CD1c-positive myeloid dendritic cell (primary cell): ENCODE data around the gene TMEM119.

ENCODE experiments used
- DNase-seq: peaks from one replicate; pipeline ENCODE4 v3.0.0-alpha.2; 2016; ENCODE audit errors: extremely low spot score

TMEM119 gene, protein sequence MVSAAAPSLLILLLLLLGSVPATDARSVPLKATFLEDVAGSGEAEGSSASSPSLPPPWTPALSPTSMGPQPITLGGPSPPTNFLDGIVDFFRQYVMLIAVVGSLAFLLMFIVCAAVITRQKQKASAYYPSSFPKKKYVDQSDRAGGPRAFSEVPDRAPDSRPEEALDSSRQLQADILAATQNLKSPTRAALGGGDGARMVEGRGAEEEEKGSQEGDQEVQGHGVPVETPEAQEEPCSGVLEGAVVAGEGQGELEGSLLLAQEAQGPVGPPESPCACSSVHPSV

DNA sequence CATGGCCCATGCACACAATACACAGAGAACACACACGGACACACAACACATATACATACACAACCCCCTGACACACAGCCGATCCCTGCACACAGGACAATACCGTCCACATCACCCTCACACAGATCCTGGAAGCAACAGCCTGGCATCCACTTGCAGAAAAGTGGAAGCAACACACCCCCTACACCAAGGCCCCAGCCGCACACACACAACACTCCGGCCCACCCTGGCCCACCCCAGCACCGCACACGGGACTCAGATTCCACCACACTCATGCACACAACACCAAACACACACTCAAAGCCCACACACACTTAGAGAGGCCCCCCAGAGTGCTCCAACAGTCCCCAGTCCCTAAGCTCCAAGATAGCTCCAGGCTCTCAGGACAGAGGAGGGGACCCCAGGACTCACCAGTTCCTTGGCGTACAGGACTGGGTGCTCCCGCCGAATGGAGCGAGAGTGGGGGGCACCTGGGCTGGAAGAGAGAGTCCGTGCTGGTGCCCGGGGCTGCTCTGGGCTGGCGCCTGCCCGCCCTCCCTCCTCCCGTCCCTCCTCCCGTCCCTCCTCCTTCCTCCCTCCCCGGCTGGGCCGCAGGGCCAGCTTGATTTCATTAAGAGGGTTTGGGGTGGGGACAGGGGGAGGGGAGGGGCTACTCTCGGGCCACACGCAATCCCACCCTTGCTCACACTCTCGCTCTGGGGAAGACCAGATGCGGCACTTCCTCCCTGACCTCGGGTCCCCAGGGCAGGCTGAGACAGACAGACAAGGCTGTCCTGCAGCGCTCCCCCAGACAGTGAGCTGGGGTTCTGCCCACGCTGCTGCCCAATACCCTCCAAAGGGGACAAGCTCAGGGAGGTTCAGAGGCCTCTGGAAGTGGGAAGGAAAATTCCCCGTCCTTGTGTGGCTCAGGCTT, at the start of gene TMEM119:
TSS of gene TMEM119 (minus strand) at position 526 of the 913 bp plus-strand sequence. CDS start 5,701 bp downstream, outside the sequence.
- no peak for DNase-seq

DNA sequence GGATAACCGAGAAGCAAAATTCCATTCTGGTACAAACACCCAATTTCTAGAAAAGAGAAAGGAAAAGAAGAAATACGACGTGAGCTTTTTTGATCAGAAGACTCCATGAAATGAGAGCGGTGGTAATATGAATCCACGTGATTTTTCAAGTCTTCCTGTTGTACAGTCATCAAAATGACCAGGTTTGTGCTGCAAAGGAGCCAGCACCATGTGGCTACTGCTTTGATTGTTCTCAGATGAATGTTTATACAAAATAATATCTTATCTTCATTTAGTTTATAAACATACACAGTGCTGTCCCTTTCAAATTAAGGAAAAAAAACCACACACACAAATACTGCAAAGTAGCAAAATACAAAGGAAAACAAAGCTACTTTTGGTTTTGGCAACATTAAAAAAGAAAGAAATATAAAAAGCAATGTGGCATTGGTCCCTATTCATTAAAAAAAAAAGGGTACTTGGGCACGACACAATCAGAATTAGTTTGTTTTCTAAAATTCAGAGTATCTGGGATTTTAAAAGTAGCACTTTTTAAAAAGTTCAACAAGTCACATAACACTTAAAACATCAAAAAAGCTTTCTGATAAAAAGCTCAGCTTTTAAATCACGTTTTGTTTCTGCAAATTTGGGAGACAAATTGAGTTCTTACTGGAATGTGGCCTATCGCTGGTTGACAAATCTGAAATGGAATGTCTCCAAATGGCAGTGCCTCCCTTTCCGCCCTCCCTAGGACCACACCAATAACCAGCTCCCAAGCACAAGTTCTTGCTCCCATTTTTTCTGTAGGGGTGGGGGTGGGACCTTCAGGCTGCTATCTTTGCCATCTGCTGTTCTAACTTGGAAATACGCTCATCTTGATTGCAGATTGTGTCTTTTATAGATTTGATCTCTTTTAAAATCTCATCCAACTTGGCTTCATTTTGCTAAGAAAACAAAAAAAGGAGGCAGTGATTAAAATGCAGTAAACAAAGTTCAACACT, 49.0 kb upstream of the TMEM119 start:
- no peak for DNase-seq

DNA sequence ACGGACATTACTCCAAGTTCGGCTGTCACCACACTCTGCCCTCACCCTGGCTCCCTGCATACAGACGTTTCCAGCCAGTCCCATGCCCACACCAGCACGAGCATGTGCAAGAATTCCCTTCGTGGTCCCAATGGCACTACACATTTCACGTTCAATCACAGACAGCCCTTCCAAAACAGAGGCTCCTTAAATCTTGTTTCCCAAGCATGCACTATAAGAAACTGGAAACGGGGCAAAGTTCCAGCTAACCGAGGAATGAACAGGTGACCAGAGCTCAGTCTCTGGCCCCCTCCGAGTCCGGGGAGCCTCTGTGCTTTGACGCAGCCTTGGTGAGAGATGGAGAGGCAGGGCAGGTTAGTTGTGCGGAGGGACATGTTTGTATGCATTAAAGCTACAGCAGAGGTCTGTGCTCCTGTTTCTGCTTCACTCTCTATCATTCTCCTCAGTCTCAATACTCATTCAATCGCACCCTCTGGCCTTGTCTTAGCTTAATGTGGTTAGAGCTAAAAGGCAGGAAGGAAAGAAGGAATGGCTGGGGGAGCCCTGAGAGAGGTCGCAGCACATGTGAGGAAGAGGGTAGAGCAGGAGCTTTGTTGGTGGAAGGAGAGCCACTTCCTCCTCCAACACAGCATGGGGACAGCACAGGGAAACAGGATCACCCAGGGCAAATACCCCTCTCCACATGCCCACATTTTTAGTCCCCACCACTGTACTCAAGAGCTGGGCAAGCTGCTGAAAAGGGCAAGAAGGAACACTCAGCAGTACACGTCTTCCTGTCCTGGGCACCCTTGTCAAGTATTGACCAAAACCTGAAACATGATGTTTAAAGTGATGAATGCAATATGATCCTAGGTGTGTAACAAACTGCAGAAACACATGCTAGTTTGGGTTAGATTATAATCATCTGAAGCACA, 48.1 kb upstream of the TMEM119 start:
- DNase-seq = no peak

DNA sequence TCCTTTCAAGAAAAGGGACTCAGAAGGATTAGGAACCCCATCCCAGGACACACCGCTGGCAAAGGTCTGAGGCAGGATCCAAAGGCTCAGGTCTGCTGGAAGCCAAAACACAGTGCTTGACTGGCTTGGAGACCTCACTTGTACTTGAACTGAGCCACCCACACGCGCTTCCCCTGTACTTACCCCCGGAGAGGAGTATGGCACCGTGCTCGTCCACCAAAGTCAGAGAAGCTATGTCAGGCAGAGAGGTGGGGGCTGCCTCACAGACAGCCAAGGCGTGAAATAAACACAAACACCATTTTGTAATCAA, 46.9 kb upstream of the TMEM119 start:
- DNase-seq = no peak

DNA sequence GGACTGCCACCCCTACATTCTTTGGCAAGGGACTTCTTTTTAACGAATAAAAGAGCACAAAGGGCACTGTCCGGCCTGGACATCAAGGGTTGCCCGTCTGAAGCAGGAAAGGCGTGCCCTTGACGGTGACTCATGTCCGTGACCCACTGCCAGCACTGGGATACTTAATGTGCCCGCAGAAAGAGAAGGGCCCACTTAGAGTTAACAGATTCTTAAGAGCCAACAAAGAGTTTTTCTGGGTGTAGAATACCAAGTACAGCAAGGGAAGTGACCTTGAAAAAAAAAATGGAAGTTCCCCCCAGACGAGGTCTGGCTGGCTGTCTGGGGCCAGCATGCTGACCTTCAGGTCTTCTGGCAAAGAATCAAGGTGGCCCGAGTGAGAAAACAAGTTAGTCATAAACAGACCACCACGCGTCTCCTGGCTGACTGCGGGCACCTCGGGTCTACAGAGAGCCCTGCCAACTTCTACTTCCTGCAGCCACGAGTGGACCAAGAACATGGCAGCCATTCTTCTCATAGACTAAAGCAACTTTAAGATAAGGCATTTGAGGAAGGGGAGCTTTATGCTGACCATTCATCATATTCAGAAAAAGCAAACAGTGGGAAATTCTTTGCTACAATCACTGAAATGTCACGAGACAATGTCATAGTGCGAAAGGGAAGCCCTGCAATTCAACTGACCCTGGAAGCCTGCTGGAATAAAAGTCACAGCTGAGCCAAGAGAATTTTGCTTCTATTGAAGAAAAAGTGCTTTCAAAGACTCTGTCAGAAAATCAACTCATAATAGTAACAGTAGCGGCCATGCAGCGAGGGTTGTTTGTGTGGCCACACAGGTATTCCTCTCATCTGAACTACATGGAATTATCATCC, 46.3 kb upstream of the TMEM119 start:
- DNase-seq = peak; percentile 64

DNA sequence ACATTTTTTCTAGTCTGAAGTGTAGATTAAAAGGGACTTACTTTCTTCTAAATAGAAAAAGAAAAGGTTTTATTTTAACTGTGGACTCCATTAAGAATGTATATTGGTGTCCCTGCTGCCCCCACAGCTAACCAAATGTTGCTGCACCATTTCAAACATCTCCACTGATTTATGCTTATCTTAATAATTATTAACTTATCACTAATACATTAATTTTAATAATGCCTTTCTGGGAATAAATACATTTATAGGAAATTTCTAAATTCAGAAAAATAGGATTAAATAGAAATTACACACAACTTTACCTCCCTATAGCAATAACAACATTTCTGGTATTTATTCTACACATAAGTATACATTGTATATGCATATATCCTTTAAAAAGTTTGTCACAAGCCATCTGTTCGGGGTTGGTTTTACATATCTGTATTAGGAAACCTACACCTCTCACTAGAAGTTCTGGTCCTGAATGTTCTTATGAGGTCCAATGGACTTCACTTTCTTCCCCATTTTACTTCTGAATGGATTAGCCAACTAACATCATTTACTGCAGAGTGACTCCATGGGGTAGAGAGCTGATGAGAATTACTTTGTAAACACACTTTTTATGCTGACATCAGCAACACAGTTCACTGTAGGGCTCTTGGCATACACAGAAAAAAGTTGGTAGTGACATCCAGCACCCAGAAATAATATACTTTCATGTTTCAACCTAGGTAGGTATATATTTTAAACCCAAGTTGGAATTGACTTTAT, 45.2 kb upstream of the TMEM119 start:
- DNase-seq = no peak

DNA sequence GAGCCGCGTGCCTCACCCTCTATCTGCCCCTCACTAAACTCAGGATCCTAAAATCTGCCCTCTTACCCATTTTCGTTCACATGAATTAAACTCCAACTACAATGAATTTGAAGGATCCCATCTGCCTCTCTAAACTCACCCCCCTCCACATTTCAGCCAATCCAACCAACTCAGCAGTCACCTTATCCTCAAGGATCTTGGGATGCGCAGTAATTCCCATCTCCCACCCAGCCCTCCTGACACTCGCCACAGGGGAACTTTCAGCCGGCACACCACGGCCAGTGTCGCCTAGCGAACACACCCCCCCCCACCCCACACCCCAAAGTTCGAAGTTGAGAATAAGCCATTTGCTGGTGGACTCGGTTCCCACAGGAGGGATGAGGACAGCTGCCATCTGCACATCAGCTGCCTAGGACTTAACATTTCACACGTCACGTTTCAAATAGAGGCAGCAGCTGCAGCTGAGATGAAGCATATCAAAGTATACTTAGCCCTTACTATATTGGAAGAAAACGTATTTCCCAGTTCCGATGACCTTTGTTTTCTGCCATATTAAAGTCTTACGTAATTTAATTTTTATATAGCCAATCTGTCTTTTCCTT, 44.5 kb upstream of the TMEM119 start:
- DNase-seq = no peak

DNA sequence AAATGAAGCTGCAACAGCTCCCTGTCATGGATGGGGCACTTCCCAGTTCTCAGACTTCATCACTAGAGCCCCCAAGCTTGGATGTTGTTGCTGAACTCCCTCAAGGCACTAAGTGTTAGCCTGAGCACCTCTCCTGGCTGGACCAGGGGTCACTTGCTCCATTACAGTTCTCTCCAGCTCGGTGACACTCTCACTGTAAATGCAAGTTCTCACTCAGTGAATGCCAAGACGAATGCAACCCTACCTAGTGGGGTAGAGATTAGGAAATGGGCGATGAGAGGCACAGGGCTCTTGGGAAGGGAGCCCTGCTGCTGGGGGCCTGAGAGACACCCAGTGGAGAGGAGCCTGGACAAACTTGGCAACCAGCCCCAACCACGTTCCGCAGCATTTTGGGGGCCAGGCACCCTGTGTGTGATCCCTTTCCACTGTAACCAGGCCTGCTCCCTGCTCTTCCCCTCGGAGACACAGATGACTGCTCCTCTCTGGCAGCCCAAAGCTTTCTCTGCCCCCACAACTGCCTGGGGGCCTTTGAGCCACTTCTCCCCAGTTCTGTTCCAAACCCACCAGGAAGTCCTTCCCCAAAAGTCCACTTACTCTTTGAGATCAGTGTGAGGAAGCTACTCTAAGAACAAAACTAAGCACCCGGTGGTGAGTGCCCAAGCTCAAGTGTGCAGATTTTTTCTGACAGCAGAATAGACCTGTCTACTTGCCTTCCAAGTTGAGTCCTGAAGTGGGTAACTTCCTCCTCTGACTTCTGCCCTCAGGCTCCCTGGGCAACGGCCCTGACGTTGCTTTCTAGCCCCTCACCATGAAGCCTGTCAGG, 43.8 kb upstream of the TMEM119 start:
- DNase-seq = peak; percentile 74

DNA sequence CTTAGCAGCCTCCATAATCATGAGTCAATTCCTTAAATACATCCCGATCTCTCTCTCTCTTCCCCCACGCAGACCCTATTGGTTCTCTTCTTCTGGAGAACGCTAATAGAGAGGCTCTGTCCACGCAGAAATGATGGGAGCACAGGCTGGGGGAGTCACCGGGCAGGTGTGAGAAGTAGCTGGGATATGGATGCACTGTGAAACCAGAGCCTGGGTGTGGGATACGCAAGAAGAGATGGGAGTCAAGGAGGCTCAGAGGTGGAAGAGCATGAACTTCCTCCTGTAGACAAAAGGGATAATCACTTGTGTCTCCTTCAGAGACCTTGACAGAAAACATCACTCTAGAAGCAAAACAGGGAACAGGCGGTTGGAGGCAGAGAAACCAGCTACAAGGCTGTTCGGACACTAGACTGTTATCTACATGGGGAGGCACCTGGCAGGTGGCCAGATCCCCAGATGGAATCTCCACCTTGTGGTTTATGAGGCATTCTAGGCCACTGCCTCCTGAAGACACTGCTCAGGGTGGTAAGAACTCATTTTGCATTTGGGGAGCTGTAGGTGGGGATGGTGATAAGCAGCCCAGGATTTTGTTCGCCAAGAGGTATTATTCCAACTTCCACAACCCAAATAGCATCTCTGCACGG, 43.0 kb upstream of the TMEM119 start:
- no peak for DNase-seq

DNA sequence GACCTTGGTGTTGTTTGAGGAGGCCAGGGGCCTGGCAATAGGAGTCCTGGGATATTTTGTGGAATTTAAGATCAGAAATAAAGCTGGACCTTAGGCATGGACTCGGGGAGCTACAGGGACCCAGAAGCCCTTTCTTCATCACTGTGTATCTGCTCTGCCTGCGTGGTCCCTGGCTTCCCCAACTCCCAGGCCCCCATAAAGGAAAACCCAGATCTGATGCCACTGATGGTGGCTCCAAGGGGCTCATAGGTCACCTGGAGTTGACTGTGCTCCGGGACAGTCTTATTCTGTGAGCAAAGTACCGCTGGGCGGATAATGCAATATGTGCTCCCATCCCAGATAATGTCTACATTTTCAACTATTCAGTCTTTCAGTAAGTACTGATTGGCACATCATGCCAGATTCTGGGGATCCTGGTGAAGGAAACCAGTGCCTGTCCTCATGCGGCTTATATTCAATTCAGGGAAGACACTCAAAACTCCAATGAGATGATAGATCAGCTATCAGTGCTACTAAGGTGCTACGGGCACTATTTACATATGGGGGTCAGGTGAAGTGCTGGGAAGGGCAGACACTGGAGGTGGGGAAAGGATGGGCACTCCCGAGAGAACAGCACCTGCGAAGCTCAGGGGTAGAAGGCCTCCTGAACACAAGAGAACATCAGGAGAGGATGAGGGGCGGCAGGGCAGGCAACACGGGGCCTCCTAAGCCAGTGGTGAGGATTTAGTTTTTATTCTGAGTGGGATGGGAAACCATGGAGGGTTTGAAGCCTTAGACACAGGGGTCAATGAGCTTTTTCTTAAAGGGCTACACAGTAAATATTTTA, 41.3 kb upstream of the TMEM119 start:
- DNase-seq = no peak

DNA sequence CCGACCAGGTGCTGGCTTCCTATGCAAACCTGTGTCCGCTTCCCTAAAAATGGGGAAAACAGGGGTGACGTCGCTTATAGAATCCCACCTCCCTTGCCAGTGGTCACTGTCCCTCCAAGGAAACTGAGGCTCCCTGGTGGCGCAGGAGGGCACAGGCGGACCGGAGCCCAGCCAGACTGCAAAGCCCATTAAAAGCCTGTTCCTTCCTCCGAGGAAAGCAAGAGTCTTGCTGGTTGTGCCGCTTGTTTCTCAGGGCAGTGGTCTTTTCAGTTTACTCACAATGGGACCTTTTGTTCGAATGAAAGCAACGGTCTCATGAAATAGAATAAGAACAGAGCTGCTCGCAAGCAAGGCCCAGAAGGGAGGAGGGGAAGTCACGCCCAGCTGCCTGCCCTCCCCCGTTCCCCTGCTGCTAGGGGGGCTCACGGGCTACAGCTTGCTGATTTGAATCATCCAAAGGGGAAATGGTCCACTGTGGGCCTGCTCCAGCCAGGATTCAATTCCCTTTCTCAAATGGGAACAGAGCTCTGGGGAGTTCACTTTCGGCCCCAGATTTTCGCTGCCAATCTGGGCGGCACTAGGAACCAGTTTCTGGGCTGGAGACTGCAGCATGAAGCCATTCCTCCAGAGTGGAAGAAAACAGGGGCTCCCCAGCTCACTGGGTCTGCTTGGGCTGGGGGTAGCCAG, 40.4 kb upstream of the TMEM119 start:
- peak; percentile 93 for DNase-seq

DNA sequence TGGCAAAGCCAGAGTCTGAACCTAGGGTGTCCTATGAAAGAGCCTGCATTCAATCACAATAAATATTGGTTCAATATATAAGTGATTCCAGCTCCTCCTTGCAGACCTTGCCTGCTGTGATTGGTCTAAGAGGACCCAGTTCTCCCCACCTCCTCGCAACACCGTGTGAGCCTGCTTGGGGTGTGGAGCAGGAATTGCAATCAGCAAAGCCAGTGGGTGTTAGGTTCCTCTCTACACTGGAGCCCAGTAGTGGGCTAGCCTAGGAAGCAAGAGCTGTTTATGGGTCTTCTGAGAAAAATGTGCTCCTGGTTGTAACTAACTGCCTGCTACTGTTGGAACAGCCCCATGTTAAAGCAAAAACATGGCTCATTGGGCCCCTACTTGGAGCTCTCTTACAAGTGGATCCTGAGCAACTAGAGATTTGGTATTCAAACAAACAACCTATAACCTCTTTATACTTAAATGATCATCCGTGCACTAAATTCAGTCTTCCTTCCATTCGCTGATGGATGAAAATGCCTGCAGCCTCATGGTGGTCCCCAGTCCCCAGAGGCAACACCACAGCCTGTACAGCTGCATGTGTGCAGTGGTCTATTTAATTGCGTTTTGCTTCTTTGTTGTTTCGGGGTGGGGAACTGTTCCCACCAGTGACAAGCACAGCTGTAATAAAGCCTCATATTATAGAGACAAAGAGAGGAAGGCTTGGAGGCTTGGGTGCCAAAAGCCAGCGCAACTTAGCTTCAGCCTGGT, 39.5 kb upstream of the TMEM119 start:
- DNase-seq = peak; percentile 78

DNA sequence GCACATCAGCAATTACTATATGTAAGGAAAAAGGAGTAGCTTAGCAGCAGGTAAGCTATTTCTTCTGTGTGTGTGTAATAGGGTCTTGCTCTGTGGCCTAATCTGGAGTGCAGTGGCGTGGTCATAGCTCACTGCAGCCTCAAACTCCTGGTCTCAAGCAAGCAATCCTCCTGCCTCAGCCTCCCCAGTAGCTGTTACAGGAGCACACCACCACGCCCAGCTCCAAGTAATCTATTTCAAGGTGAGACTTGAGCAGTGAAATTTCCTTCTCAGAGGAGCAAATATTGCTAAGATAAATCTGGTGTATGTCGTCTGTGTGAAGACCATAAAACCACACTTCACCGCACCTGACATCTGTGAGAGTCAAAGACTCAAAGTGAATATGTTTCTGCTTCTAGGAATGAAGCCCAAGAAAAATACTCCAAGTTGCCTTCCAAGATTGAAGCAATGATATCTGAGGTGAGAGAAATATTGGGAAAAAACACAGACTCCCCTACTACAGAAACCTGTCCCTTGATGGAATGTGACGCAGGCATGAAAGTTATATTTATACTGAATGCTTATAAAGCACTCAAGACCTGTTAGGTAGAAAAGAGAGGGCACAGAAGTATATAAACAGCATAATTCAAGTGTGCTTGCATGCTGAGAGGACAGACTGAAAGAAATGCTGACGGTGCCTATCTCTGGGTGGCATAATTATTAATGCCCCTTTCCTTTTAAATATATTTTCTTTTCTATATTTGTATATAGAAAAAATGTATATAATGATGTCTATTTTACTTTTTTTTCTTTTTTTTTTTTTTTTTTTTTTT, 38.3 kb upstream of the TMEM119 start:
- DNase-seq = no peak
